H1 (cell line): ENCODE data around the gene RBM44. TPM values are rescaled to one million over a fixed set of nuclear protein-coding genes. Genes with fewer than 3 reads are reported as not detected.

ENCODE experiments used
- CTCF ChIA-PET: fragments of 300-600 bp; sonication (Branson Sonifier 250); formaldehyde crosslinking; loops from one replicate; lab custom pipeline; 2021; ENCODE audit not compliant: partially characterized antibody; lab: Charles Lee
- POLR2A ChIA-PET: fragments of 300-600 bp; sonication (Branson Sonifier 250); formaldehyde crosslinking; loops from one replicate; lab custom pipeline; 2021; ENCODE audit warnings: inconsistent platforms; ENCODE audit not compliant: partially characterized antibody; lab: Charles Lee
- DNase-seq, 2 experiments: peaks; one replicate each; pipeline versions ENCODE4 v3.0.0 to v3.0.0-alpha.2; 2010 to 2022; ENCODE audit warnings: low spot score in 2 of 2, low read depth in 1 of 2, mixed read lengths in 1 of 2
- FAIRE-seq: peaks from 2 replicates; lab custom pipeline; 2011; peaks lifted over from hg19 to GRCh38; lab: Jason Lieb, UNC
- H2AFZ ChIP-seq: 2 replicates; pipeline ENCODE4 v1.8.1; 2012; ENCODE audit warnings: low read length, inconsistent platforms
- H2AK5ac ChIP-seq: 2 replicates; pipeline ENCODE4 v1.6.1; 2013; ENCODE audit warnings: low read depth, low read length
- H2BK120ac ChIP-seq: replicated peaks from 2 replicates; pipeline ENCODE3; 2013; ENCODE audit warnings: low read depth, low read length, inconsistent platforms
- H2BK12ac ChIP-seq: 2 replicates; pipeline ENCODE4 v1.6.1; 2013; ENCODE audit warnings: low read depth, low read length
- H2BK15ac ChIP-seq: 2 replicates; pipeline ENCODE4 v1.6.1; 2013; ENCODE audit warnings: low read length
- H2BK20ac ChIP-seq: 2 replicates; pipeline ENCODE4 v1.6.1; 2013; ENCODE audit warnings: low read length
- H2BK5ac ChIP-seq: 2 replicates; pipeline ENCODE4 v1.6.1; 2013; ENCODE audit warnings: low read depth, low read length
- H3K14ac ChIP-seq: 2 replicates; pipeline ENCODE4 v1.6.1; 2013; ENCODE audit warnings: inconsistent platforms; ENCODE audit not compliant: insufficient read length
- H3K18ac ChIP-seq: 2 replicates; pipeline ENCODE4 v1.6.1; 2013; ENCODE audit warnings: low read length; ENCODE audit errors: extremely low read depth
- H3K23ac ChIP-seq: 2 replicates; pipeline ENCODE4 v1.6.1; 2013; ENCODE audit warnings: inconsistent platforms; ENCODE audit not compliant: insufficient read length
- H3K23me2 ChIP-seq: 2 replicates; pipeline ENCODE4 v1.6.1; 2013; ENCODE audit warnings: low read depth, low read length
- H3K27ac ChIP-seq: 2 replicates; pipeline ENCODE4 v1.6.1; 2011; ENCODE audit warnings: low read depth, low read length, inconsistent platforms
- H3K27me3 ChIP-seq, 4 experiments: replicated peaks in 1 of 4; 1 replicate in 1 of 4; 2 replicates in 3 of 4; pipeline versions ENCODE4 v1.6.1 to v1.8.1; 2011 to 2013; ENCODE audit warnings: low read length in 3 of 4, mild to moderate bottlenecking in 3 of 4, inconsistent platforms in 2 of 4, mixed read lengths in 2 of 4, moderate library complexity in 1 of 4; ENCODE audit not compliant: control insufficient read depth in 3 of 4, insufficient read depth in 3 of 4; ENCODE audit errors: extremely low read depth in 1 of 4
- H3K36me3 ChIP-seq, 4 experiments: 2 replicates each; pipeline versions ENCODE4 v1.6.1 to v1.8.1; 2011 to 2013; ENCODE audit warnings: mild to moderate bottlenecking in 4 of 4, low read length in 3 of 4, moderate library complexity in 2 of 4, control low read depth in 1 of 4, inconsistent platforms in 1 of 4; ENCODE audit not compliant: insufficient read depth in 4 of 4, control insufficient read depth in 2 of 4
- H3K4ac ChIP-seq: replicated peaks from 2 replicates; pipeline ENCODE3; 2013; ENCODE audit warnings: low read length, low read depth, mixed read lengths, inconsistent platforms; ENCODE audit not compliant: insufficient read length
- H3K4me1 ChIP-seq, 4 experiments: replicated peaks in 1 of 4; 1 replicate in 1 of 4; 2 replicates in 3 of 4; pipeline versions ENCODE4 v1.6.1 to v1.8.1; 2011 to 2013; ENCODE audit warnings: low read length in 3 of 4, inconsistent platforms in 2 of 4, mixed read lengths in 1 of 4; ENCODE audit not compliant: insufficient read depth in 4 of 4, control insufficient read depth in 3 of 4
- H3K4me2 ChIP-seq, 2 experiments: 2 replicates each; pipeline versions ENCODE4 v1.6.1 to v1.8.1; 2011 to 2013; ENCODE audit warnings: low read depth in 2 of 2, low read length in 2 of 2, control low read depth in 1 of 2, inconsistent platforms in 1 of 2, mild to moderate bottlenecking in 1 of 2; ENCODE audit not compliant: insufficient read depth in 1 of 2
- H3K4me3 ChIP-seq, 4 experiments: fragments of 200-600, 300-600 bp in 1 of 4; sonication (generic), shearing (Covaris generic), sonication (Bioruptor Twin) in 1 of 4; 2 replicates each; pipeline versions ENCODE4 v1.5.1 to v1.8.1; 2011 to 2016; ENCODE audit warnings: low read length in 4 of 4, low read depth in 3 of 4, control low read depth in 2 of 4, inconsistent platforms in 2 of 4, mild to moderate bottlenecking in 2 of 4, mixed read lengths in 1 of 4, moderate library complexity in 1 of 4; ENCODE audit not compliant: insufficient read depth in 2 of 4; ENCODE audit errors: extremely low read depth in 1 of 4
- H3K56ac ChIP-seq: replicated peaks from 2 replicates; pipeline ENCODE3; 2013; ENCODE audit warnings: low read depth, mild to moderate bottlenecking, mixed read lengths, low read length, inconsistent platforms; ENCODE audit not compliant: insufficient read length
- H3K79me1 ChIP-seq: 2 replicates; pipeline ENCODE4 v1.6.1; 2013; ENCODE audit warnings: low read depth, low read length, control low read depth
- H3K79me2 ChIP-seq, 2 experiments: 2 replicates each; pipeline versions ENCODE4 v1.6.1 to v1.8.1; 2012 to 2013; ENCODE audit warnings: low read length in 2 of 2, mild to moderate bottlenecking in 2 of 2, inconsistent platforms in 1 of 2; ENCODE audit not compliant: insufficient read depth in 2 of 2, control insufficient read depth in 1 of 2
- H3K9ac ChIP-seq, 4 experiments: replicated peaks in 1 of 4; 1 replicate in 1 of 4; 2 replicates in 3 of 4; pipeline versions ENCODE4 v1.6.1 to v1.8.1; 2011 to 2013; ENCODE audit warnings: low read depth in 3 of 4, low read length in 3 of 4, control low read depth in 2 of 4, mild to moderate bottlenecking in 2 of 4, moderate library complexity in 2 of 4, inconsistent platforms in 1 of 4; ENCODE audit errors: extremely low read depth in 1 of 4
- H3K9me3 ChIP-seq, 2 experiments: 2 replicates each; pipeline versions ENCODE4 v1.6.1 to v1.8.1; 2012 to 2013; ENCODE audit warnings: mild to moderate bottlenecking in 2 of 2, moderate library complexity in 2 of 2, control low read depth in 1 of 2, inconsistent platforms in 1 of 2, low read depth in 1 of 2, low read length in 1 of 2, mixed read lengths in 1 of 2; ENCODE audit not compliant: insufficient read depth in 2 of 2
- H4K20me1 ChIP-seq, 2 experiments: replicated peaks in 1 of 2; 2 replicates each; pipeline versions ENCODE3 to v1.8.1; 2011 to 2013; ENCODE audit warnings: inconsistent platforms in 2 of 2, low read length in 2 of 2, mild to moderate bottlenecking in 1 of 2; ENCODE audit not compliant: insufficient read depth in 2 of 2, control insufficient read depth in 1 of 2
- H4K5ac ChIP-seq: 2 replicates; pipeline ENCODE4 v1.6.1; 2013; ENCODE audit warnings: low read length, low read depth, mixed read lengths, inconsistent platforms; ENCODE audit not compliant: insufficient read length
- H4K8ac ChIP-seq: 2 replicates; pipeline ENCODE4 v1.8.0; 2013; ENCODE audit warnings: mild to moderate bottlenecking, moderate library complexity, low read length, inconsistent platforms; ENCODE audit not compliant: insufficient read depth; ENCODE audit errors: extremely low read depth
- H4K91ac ChIP-seq: replicated peaks from 2 replicates; pipeline ENCODE3; 2013; ENCODE audit warnings: low read length, mixed read lengths, inconsistent platforms; ENCODE audit not compliant: insufficient read length
- CHD2 ChIP-seq: IDR thresholded peaks from 2 replicates; pipeline ENCODE4 v1.6.1; 2012; ENCODE audit warnings: low read length, improper control_type of control experiment
- EGR1 ChIP-seq: IDR thresholded peaks from 2 replicates; pipeline ENCODE4 v1.6.1; 2011; ENCODE audit warnings: low read depth, low read length, borderline replicate concordance
- KDM5A ChIP-seq: fragments of 200-600 bp; IDR thresholded peaks from 2 replicates; pipeline ENCODE4 v1.7.1; 2012; ENCODE audit warnings: mild to moderate bottlenecking, low read length, inconsistent platforms, mixed read lengths
- NRF1 ChIP-seq: IDR thresholded peaks from 2 replicates; pipeline ENCODE4 v1.6.1; 2011; ENCODE audit warnings: mild to moderate bottlenecking, low read depth, low read length, improper control_type of control experiment
- POLR2A ChIP-seq, 2 experiments: IDR thresholded peaks; 1 replicate in 1 of 2; 2 replicates in 1 of 2; pipeline ENCODE4 v1.6.1; 2011; ENCODE audit warnings: low read depth in 2 of 2, low read length in 2 of 2, mild to moderate bottlenecking in 2 of 2; ENCODE audit errors: control extremely low read depth in 1 of 2
- SP4 ChIP-seq: IDR thresholded peaks from 2 replicates; pipeline ENCODE4 v1.6.1; 2012; ENCODE audit warnings: low read length, inconsistent platforms
- ZNF274 ChIP-seq: IDR thresholded peaks from 2 replicates; pipeline ENCODE4 v1.7.0; 2012; ENCODE audit warnings: low read length, borderline replicate concordance; ENCODE audit errors: extremely low read depth
- WGBS, 2 experiments: shearing (Covaris generic) in 1 of 2; methylation state at CpG; one replicate each; pipeline versions ENCODE4 v1.1.6 to v1.1.7; 2013 to 2015; ENCODE audit warnings: low lambda C conversion rate in 2 of 2, mixed read lengths in 2 of 2, inconsistent platforms in 1 of 2, low coverage in 1 of 2, missing lambda C conversion rate in 1 of 2; ENCODE audit not compliant: insufficient replicate concordance in 2 of 2, insufficient coverage in 1 of 2, insufficient read length in 1 of 2; ENCODE audit errors: extremely low coverage in 1 of 2, missing lambda C conversion rate in 1 of 2; 5-methylcytosine and 5-hydroxymethylcytosine counted together
- polyA plus RNA-seq, 7 experiments: library from polyadenylated mRNA; depleted of rRNA in 3 of 7; stranded (reverse) in 5 of 7; unstranded in 2 of 7; fragments of >200 nt in 5 of 7; fragments of 200-250 nt in 2 of 7; gene quantifications; 1 replicate in 5 of 7; 2 replicates in 1 of 7; 4 replicates in 1 of 7; pipeline versions ENCODE4 v1.2.1 to v1.2.3, GENCODE V29; 2011 to 2013; ENCODE audit warnings: missing spikeins in 2 of 7, mixed read lengths in 2 of 7
- total RNA-seq: library from RNA; stranded (reverse); fragmentation: NEBNext Ultra II Directional; extraction: Animal tissue kit (Norgen Biotek cat#: 25700); gene quantifications from 2 replicates; pipeline ENCODE4 v1.2.1, GENCODE V29; 2021

The RBM44 gene
- total and polyA plus RNA-seq, 2 of the 8 experiments (the other 6 are each of a cell fraction or from before 2014, with no cell fraction given) = 0.12 to 0.43 TPM

- no peak overlapping the region for H3K4me2 ChIP-seq
- FAIRE-seq = no peak
These were observed 66.5 kb downstream of the RBM44 start for GRCh38 chr2:237864940-237865622.

More at GRCh38 chr2:237864940-237865622, 66.5 kb downstream of the RBM44 start:
- Histone ChIP-seq H3K4me3 (no peak overlapping the region), H2BK12ac (peak overlapping the region; percentile 63; the same call in 1 of the 2 replicates), H3K36me3 (no peaks in the 10 kb centered on the region), H2BK5ac (no peak overlapping the region; the same call in 1 of the 2 replicates), H4K8ac (no peak overlapping the region), H3K23ac (no peak overlapping the region)
- peak in 1 of 2 experiments; percentile 38 for DNase-seq
- TF ChIP-seq ZNF274 (no peak), EGR1 (no peak), SP4 (no peak), CHD2 (no peak), NRF1 (no peak), POLR2A (IDR thresholded peaks at IDR 0.05; ENCODE audit: control extremely low read depth in 1 of 2, low read depth in 2 of 2, low read length in 2 of 2) (no peak), KDM5A (no peak)
- TF ChIP-seq, all 59 proteins: peak for 0
- Histone ChIP-seq H2AFZ (no peak overlapping the region), H3K4me1 (peaks cover 0 to 7% (median 2%) of the 10 kb centered on the region in 4 experiments; a peak in 3 of 7 replicates), H3K27ac (no peak overlapping the region), H3K9ac (no peak overlapping the region), H3K14ac (no peak overlapping the region), H4K20me1 (no peaks in the 10 kb centered on the region), H3K4ac (no peak overlapping the region), H3K56ac (no peak overlapping the region), H3K18ac (0 out of 2 replicates have a peak overlapping the region, but pooled peaks have one; percentile 19), H2BK20ac (no peak overlapping the region), H3K27me3 (peaks cover 5 to 13% (median 11%) of the 10 kb centered on the region in 4 experiments), H3K9me3 (no peaks in the 10 kb centered on the region), H2BK15ac (no peak overlapping the region), H3K79me1 (no peaks in the 10 kb centered on the region), H3K23me2 (peaks cover under 1% of the 10 kb centered on the region; the same call in 1 of the 2 replicates), H4K91ac (no peak overlapping the region), H2AK5ac (no peak overlapping the region), H2BK120ac (no peak overlapping the region), H3K79me2 (no peaks in the 10 kb centered on the region), H4K5ac (no peak overlapping the region)
- CTCF ChIA-PET = no interaction called here
- 75% methylated on average over 9 of the region's 9 CpGs; no CpG with 5 or more reads in 1 of the 2 experiments for WGBS, 2 experiments
- POLR2A ChIA-PET = no interaction called here
